CD4-positive, CD25-positive, alpha-beta regulatory T cell (primary cell): Measurements from ENCODE around the gene CYSRT1. TPM values are rescaled to one million over a fixed set of nuclear protein-coding genes. Genes with fewer than 3 reads are reported as not detected.

Experiments
- ATAC-seq, 2 donors: fragments of 150-1000 bp; cut with Tn5 transposase; one replicate each; pipeline ENCODE4 v1.10.0; 2021; ENCODE audit warnings: low read depth in 2 of 2, moderate number of reproducible peaks in 2 of 2, moderate library complexity in 1 of 2
- DNase-seq, 3 donors: peaks; one replicate each; pipeline versions ENCODE4 v3.0.0 to v3.0.0-alpha.2; 2012 to 2022; ENCODE audit warnings: mixed read lengths in 1 of 3
- H3K27ac ChIP-seq: one replicate; pipeline ENCODE4 v1.7.0; 2013; ENCODE audit warnings: mild to moderate bottlenecking, low read length; ENCODE audit not compliant: insufficient read depth, poor library complexity, severe bottlenecking
- H3K27me3 ChIP-seq: one replicate; pipeline ENCODE4 v1.7.0; 2013; ENCODE audit warnings: low read length; ENCODE audit not compliant: control insufficient read depth, insufficient read depth
- H3K36me3 ChIP-seq: one replicate; pipeline ENCODE4 v1.7.0; 2013; ENCODE audit warnings: mild to moderate bottlenecking, low read length, moderate library complexity; ENCODE audit not compliant: control insufficient read depth, insufficient read depth
- H3K4me1 ChIP-seq: 2 replicates; pipeline ENCODE4 v1.7.0; 2013; ENCODE audit warnings: mild to moderate bottlenecking, low read length; ENCODE audit not compliant: insufficient read depth, control insufficient read depth, poor library complexity, severe bottlenecking
- H3K4me3 ChIP-seq: one replicate; pipeline ENCODE4 v1.7.0; 2013; ENCODE audit warnings: low read depth, mild to moderate bottlenecking, low read length, moderate library complexity
- H3K9me3 ChIP-seq, 2 experiments: 1 replicate in 1 of 2; 2 replicates in 1 of 2; pipeline ENCODE4 v1.7.0; 2013; ENCODE audit warnings: low read length in 2 of 2, mild to moderate bottlenecking in 1 of 2, moderate library complexity in 1 of 2; ENCODE audit not compliant: control insufficient read depth in 2 of 2
- H3K27ac Mint-ChIP-seq, 3 donors: one replicate each; pipeline ENCODE4 v1.8.0; 2020 to 2022; ENCODE audit warnings: mild to moderate bottlenecking in 3 of 3, mixed read lengths in 3 of 3, moderate library complexity in 2 of 3
- H3K27me3 Mint-ChIP-seq: one replicate; pipeline ENCODE4 v1.8.0; 2022; ENCODE audit warnings: mild to moderate bottlenecking, mixed read lengths
- H3K36me3 Mint-ChIP-seq: one replicate; pipeline ENCODE4 v1.8.0; 2020; ENCODE audit warnings: mixed read lengths
- H3K4me1 Mint-ChIP-seq, 4 donors: one replicate each; pipeline ENCODE4 v1.8.0; 2020 to 2022; ENCODE audit warnings: mixed read lengths in 4 of 4, mild to moderate bottlenecking in 1 of 4
- H3K4me3 Mint-ChIP-seq, 4 donors: one replicate each; pipeline ENCODE4 v1.8.0; 2020 to 2022; ENCODE audit warnings: mild to moderate bottlenecking in 4 of 4, mixed read lengths in 4 of 4, moderate library complexity in 3 of 4
- H3K9me3 Mint-ChIP-seq, 7 donors: one replicate each; pipeline ENCODE4 v1.8.0; 2020 to 2022; ENCODE audit warnings: mixed read lengths in 7 of 7, mild to moderate bottlenecking in 3 of 7, moderate library complexity in 2 of 7
- polyA plus RNA-seq, 4 donors: library from polyadenylated mRNA; unstranded; fragments of 300-500 nt; fragmentation: Illumina TruSeq; gene quantifications; one replicate each; pipeline ENCODE4 v1.2.3, GENCODE V29; 2021
- total RNA-seq: library from RNA; stranded (reverse); gene quantifications from one replicate; pipeline ENCODE4 v1.2.3, GENCODE V29; 2022

CYSRT1 gene
- total and polyA plus RNA-seq, 5 donors from 2014 or later: not detected

DNA sequence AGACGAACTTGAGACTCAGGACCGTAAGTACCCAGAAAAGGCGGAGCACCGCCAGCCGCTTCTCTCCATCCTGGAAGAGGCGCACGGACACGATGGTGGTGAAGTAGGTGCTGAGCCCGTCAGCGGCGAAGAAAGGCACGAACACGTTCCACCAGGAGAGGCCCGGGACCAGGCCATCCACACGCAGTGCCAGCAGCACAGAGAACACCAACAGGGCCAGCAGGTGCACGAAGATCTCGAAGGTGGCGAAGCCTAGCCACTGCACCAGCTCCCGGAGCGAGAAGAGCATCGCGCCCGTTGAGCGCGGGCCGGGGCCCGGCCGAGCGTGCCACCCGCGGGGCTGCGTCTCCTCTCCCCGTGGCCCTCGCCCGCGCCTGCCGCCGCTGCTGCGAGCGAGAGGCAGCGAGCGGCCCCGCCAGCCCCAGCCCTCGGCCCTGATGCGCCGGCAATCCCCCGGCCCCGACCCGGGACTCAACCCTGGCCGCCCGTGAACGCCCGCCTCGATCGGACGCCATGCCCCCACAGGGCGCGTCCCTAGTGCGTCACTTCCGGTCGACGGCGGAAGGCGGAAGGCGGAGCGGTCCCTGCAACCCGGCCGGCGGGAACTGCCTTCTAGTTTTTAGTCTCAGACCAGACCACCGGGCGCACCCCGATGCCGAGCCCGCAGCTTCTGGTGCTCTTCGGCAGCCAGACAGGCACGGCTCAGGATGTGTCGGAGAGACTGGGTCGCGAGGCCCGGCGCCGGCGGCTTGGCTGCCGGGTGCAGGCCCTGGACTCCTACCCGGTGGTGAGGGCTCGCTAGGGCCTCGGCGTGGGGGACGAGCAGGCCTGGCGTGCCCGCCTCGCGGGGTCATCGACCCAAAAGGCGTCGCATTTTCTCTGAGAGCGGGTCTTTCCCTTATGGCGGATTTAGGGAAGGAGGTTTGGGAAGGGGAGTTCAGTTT is 19.6 kb upstream of the CYSRT1 start, which contains the start of the genes NDOR1 and TMEM203:
Gene NDOR1, plus strand, starts transcription at position 575 of the 944 bp plus-strand sequence. Its CDS starts 78 bp downstream, at position 653.
Gene TMEM203, minus strand, starts transcription at position 523 of the 944 bp plus-strand sequence. Its CDS starts 234 bp downstream, at position 289.
- H3K27ac ChIP-seq: peak within 1 kb of the TSS; percentile 83
- peaks cover 0 to 59% (median 30%) of the 10 kb centered on the region in 4 donors for H3K4me1 Mint-ChIP-seq
- H3K4me3 Mint-ChIP-seq: peak within 1 kb of the TSS; percentile 91 to 96 (median 93)
- H3K9me3 ChIP-seq: no peaks in the 10 kb centered on the region
- peaks cover 13% of the 10 kb centered on the region for H3K36me3 Mint-ChIP-seq
- peak within 1 kb of the TSS; percentile 90 to 97 (median 94) for H3K27ac Mint-ChIP-seq
- H3K4me1 ChIP-seq: peaks cover 41% of the 10 kb centered on the region
- H3K9me3 Mint-ChIP-seq: no peaks in the 10 kb centered on the region
- H3K4me3 ChIP-seq: peak within 1 kb of the TSS; percentile 87
- no peaks in the 10 kb centered on the region for H3K27me3 ChIP-seq
- no peaks in the 10 kb centered on the region for H3K27me3 Mint-ChIP-seq
- ATAC-seq (peak; percentile 41 to 43), DNase-seq (peak; percentile 91 to 94 (median 91))
- peaks cover 2% of the 10 kb centered on the region for H3K36me3 ChIP-seq

- peaks cover 0 to 1% (median 0%) of the 10 kb centered on the region in 7 donors for H3K9me3 Mint-ChIP-seq
- peak overlapping the region; percentile 83 for H3K27ac ChIP-seq
- no peak for ATAC-seq
- H3K4me3 ChIP-seq: peak overlapping the region; percentile 87
- H3K27me3 ChIP-seq: no peaks in the 10 kb centered on the region
- no peaks in the 10 kb centered on the region for H3K27me3 Mint-ChIP-seq
- peaks cover 34% of the 10 kb centered on the region for H3K4me1 ChIP-seq
- H3K9me3 ChIP-seq: no peaks in the 10 kb centered on the region
- peak overlapping the region; percentile 91 to 96 (median 93) for H3K4me3 Mint-ChIP-seq
- peaks cover 5% of the 10 kb centered on the region for H3K36me3 ChIP-seq
- DNase-seq: no peak
- H3K27ac Mint-ChIP-seq: peak overlapping the region; percentile 81 to 92 (median 90)
- peaks cover 0 to 50% (median 28%) of the 10 kb centered on the region in 4 donors for H3K4me1 Mint-ChIP-seq
- peaks cover 13% of the 10 kb centered on the region for H3K36me3 Mint-ChIP-seq
Measured at GRCh38 chr9:137206602-137207001, 18.4 kb upstream of the CYSRT1 start.

- H3K9me3 Mint-ChIP-seq: peaks cover 0 to 1% (median 0%) of the 10 kb centered on the region in 7 donors
- Histone ChIP-seq H3K4me3 (no peak overlapping the region), H3K27me3 (no peaks in the 10 kb centered on the region), H3K9me3 (no peaks in the 10 kb centered on the region), H3K36me3 (peaks cover 5% of the 10 kb centered on the region), H3K4me1 (peaks cover 5% of the 10 kb centered on the region), H3K27ac (no peak overlapping the region)
- peak overlapping the region in 1 of 3 donors; percentile 76 for H3K27ac Mint-ChIP-seq
- H3K4me3 Mint-ChIP-seq: peak overlapping the region in 1 of 4 donors; percentile 76
- ATAC-seq (no peak), DNase-seq (no peak)
- no peaks in the 10 kb centered on the region for H3K27me3 Mint-ChIP-seq
- H3K4me1 Mint-ChIP-seq: peaks cover 0 to 13% (median 10%) of the 10 kb centered on the region in 4 donors
- peaks cover 13% of the 10 kb centered on the region for H3K36me3 Mint-ChIP-seq
Measured at GRCh38 chr9:137211532-137211931, 13.4 kb upstream of the CYSRT1 start.

- Mint-ChIP-seq H3K27ac (no peak overlapping the region), H3K27me3 (no peaks in the 10 kb centered on the region), H3K4me1 (peaks cover 0 to 3% (median 3%) of the 10 kb centered on the region in 4 donors), H3K36me3 (peaks cover 7% of the 10 kb centered on the region), H3K4me3 (no peak overlapping the region), H3K9me3 (peaks cover 0 to 1% (median 0%) of the 10 kb centered on the region in 7 donors)
- no peaks in the 10 kb centered on the region for H3K4me1 ChIP-seq
- no peaks in the 10 kb centered on the region for H3K27me3 ChIP-seq
- H3K9me3 ChIP-seq: no peaks in the 10 kb centered on the region
- no peak for DNase-seq
- ATAC-seq: no peak
- no peak overlapping the region for H3K4me3 ChIP-seq
- H3K36me3 ChIP-seq: peaks cover 5% of the 10 kb centered on the region
- H3K27ac ChIP-seq: no peak overlapping the region
Measured at GRCh38 chr9:137212520-137212919, 12.5 kb upstream of the CYSRT1 start.

DNA sequence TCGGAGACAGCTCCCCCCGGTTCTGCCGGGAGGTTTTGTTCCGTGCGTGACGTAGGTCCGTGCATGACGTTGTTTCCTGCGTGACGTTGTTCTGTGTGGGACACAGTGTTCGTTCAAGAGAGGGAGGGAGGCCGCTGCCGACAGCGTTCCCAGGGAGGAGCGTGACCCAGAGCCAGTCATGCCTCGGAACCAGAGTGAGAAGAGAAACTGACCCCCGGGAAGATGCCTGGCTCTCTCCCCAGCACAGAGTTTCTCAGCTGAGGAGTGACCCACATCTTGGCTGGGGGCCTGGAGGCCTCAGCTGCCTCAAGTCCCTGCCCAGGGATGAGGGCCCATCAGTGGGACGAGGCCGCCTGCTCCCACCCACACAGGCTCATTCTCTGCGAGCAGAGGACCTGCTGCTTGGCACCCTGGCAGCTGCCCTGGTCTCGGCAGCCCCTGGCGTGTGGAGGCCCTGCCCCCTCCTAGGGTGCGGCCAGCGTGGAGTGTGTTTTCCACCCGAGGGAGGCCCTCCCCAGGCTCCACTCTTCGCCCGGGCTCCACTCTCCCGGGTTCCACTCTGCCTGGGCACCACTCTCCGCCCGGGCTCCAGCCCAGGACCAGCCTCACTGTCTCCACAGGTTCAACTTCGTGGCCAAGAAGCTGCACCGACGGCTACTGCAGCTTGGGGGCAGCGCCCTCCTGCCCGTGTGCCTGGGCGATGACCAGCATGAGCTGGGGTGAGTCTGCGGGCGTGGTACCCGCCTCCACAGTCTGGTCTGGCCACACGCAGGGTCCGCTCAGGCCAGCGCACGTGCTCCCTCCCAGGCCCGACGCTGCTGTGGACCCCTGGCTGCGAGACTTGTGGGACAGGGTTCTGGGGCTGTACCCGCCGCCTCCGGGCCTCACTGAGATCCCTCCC is 11.6 kb upstream of the CYSRT1 start:
- Mint-ChIP-seq H3K36me3 (peaks cover 6% of the 10 kb centered on the region), H3K27ac (no peak overlapping the region), H3K27me3 (no peaks in the 10 kb centered on the region), H3K4me3 (no peak overlapping the region), H3K9me3 (peaks cover 0 to 1% (median 0%) of the 10 kb centered on the region in 7 donors), H3K4me1 (peaks cover 0 to 2% (median 0%) of the 10 kb centered on the region in 4 donors)
- no peak overlapping the region for H3K27ac ChIP-seq
- no peak overlapping the region for H3K4me3 ChIP-seq
- H3K36me3 ChIP-seq: peaks cover 5% of the 10 kb centered on the region
- DNase-seq: no peak
- no peaks in the 10 kb centered on the region for H3K9me3 ChIP-seq
- no peak for ATAC-seq
- no peaks in the 10 kb centered on the region for H3K4me1 ChIP-seq
- no peaks in the 10 kb centered on the region for H3K27me3 ChIP-seq

DNA sequence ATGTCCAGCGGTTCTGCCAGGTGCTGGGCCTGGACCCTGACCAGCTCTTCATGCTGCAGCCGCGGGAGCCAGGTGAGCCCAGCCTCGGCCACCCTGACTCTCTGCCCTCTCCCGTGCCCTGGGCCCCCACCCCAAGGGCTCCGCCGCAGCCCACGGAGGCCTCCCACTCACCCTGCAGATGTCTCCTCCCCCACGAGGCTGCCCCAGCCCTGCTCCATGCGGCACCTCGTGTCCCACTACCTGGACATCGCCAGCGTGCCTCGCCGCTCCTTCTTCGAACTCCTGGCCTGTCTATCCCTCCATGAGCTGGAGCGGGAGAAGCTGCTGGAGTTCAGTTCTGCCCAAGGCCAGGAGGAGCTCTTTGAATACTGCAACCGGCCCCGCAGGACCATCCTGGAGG is 10.4 kb upstream of the CYSRT1 start:
- ATAC-seq: no peak
- Histone ChIP-seq H3K36me3 (peaks cover 5% of the 10 kb centered on the region), H3K27me3 (no peaks in the 10 kb centered on the region), H3K4me1 (no peaks in the 10 kb centered on the region), H3K4me3 (no peak overlapping the region), H3K27ac (no peak overlapping the region), H3K9me3 (no peaks in the 10 kb centered on the region)
- Mint-ChIP-seq H3K27me3 (no peaks in the 10 kb centered on the region), H3K4me3 (peak overlapping the region in 1 of 4 donors; percentile 56), H3K36me3 (no peaks in the 10 kb centered on the region), H3K27ac (no peak overlapping the region), H3K9me3 (peaks cover 0 to 1% (median 0%) of the 10 kb centered on the region in 7 donors), H3K4me1 (peaks cover 0 to 2% (median 0%) of the 10 kb centered on the region in 4 donors)
- DNase-seq: no peak
